Liver (tissue), 3 donors: ENCODE results near the gene UQCR10.

Source experiments
- HNF4A ChIP-seq, 2 donors: conservative IDR thresholded peaks; 2 replicates each; pipeline ENCODE4 v1.6.1; 2016; ENCODE audit warnings: antibody characterized with exemption in 2 of 2, mild to moderate bottlenecking in 2 of 2
- MAX ChIP-seq: IDR thresholded peaks from 2 replicates; pipeline ENCODE4 v1.6.1; 2016; ENCODE audit warnings: antibody characterized with exemption
- RXRA ChIP-seq, 2 donors: IDR thresholded peaks; 2 replicates each; pipeline ENCODE4 v1.6.1; 2017 to 2018; ENCODE audit warnings: antibody characterized with exemption in 2 of 2, mild to moderate bottlenecking in 1 of 2
- SP1 ChIP-seq: IDR thresholded peaks from 2 replicates; pipeline ENCODE4 v1.6.1; 2018; ENCODE audit warnings: antibody characterized with exemption, mild to moderate bottlenecking
- YY1 ChIP-seq: IDR thresholded peaks from 2 replicates; pipeline ENCODE4 v1.6.1; 2016; ENCODE audit warnings: antibody characterized with exemption, mild to moderate bottlenecking
- TF ChIP-seq, protein P1 (sequence below): fragments of 150-350 bp; IDR thresholded peaks from 2 replicates; pipeline ENCODE4 v1.5.1; 2017; ENCODE audit warnings: improper control_type of control experiment, low read depth, low read length; ENCODE audit not compliant: missing input control
- donor health status: healthy.
- donor health status: healthy.

GRCh38 chr22:29718949-29719898 is 47.9 kb upstream of the UQCR10 start:
- TF ChIP-seq RXRA (IDR thresholded peaks at IDR 0.05) (no peak), HNF4A (conservative IDR thresholded peaks at IDR 0.05) (no peak), MAX (no peak), YY1 (no peak), SP1 (no peak)
- TF ChIP-seq, protein P1, sequence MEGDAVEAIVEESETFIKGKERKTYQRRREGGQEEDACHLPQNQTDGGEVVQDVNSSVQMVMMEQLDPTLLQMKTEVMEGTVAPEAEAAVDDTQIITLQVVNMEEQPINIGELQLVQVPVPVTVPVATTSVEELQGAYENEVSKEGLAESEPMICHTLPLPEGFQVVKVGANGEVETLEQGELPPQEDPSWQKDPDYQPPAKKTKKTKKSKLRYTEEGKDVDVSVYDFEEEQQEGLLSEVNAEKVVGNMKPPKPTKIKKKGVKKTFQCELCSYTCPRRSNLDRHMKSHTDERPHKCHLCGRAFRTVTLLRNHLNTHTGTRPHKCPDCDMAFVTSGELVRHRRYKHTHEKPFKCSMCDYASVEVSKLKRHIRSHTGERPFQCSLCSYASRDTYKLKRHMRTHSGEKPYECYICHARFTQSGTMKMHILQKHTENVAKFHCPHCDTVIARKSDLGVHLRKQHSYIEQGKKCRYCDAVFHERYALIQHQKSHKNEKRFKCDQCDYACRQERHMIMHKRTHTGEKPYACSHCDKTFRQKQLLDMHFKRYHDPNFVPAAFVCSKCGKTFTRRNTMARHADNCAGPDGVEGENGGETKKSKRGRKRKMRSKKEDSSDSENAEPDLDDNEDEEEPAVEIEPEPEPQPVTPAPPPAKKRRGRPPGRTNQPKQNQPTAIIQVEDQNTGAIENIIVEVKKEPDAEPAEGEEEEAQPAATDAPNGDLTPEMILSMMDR = no peak
